ENCODE data around the gene MRPL4.

DNA sequence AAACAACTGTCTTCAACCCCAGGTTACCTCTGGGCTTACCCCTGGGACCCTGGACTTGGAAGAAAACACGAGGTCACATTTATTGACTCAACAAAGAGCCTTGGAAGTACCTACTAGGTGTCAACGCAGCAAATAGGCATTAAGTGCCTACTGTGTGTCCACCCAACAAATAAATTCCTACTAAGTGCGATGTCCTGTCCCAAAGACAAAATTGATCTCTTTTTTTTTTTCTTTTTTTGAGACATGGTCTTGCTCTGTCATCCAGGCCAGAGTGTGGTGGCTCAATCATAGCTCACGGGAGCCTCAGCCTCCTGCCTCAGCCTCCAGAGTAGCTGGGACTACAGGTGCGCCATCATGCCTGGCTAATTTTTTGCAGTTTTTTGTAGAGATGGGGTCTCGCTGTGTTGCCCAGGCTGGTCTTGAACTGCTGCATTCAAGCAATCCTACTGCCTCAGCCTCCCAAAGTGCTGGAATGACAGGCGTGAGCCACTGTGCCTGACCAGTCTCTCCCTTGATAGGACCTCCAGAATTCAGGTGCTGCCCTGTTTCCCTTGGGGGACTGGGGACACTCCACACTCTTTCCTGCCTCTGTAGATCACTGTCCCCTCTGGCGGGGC lies 20.3 kb upstream of the MRPL4 start:
- TF ChIP-seq POLR2A (IDR thresholded peaks at IDR 0.05; ENCODE audit: low read length) (no peak), GATA1 (IDR thresholded peaks at IDR 0.05; ENCODE audit: low read depth, low read length) (no peak)
